GM12878 (cell line): ENCODE measurements around the gene TSC2. TPM values are rescaled to one million over a fixed set of nuclear protein-coding genes. Genes with fewer than 3 reads are reported as not detected.
A peak's percentile ranks its signal among the peaks of the same experiment; 100 is the strongest.

Experiments used
- ATAC-seq: fragments of 200-7000 bp; cut with Tn5 transposase; 3 replicates; pipeline ENCODE4 v1.9.1; 2020; ENCODE audit warnings: mild to moderate bottlenecking, moderate library complexity
- BruUV-seq: library from RNA; stranded (reverse); fragments of 400-500 nt; replicated peaks from 2 replicates; lab custom pipeline; 2021; lab: Mats Ljungman, UMichigan
- CTCF ChIA-PET: fragments of 300-600 bp; sonication (Branson Sonifier 250); formaldehyde crosslinking; extraction: SDS; loops from one replicate; lab custom pipeline; 2021; ENCODE audit warnings: inconsistent platforms; lab: Yijun Ruan, JAX
- POLR2A ChIA-PET: fragments of 350-600 bp; formaldehyde crosslinking; extraction: SDS; loops from one replicate; lab custom pipeline; 2021; ENCODE audit warnings: inconsistent platforms; lab: Charles Lee
- RAD21 ChIA-PET: fragments of 300-600 bp; sonication (Branson Sonifier 250); formaldehyde crosslinking; loops from one replicate; lab custom pipeline; 2023; ENCODE audit warnings: antibody characterized with exemption; ENCODE audit not compliant: unreplicated experiment; lab: Charles Lee
- SMC1A ChIA-PET: fragments of 300-600 bp; sonication (Branson Sonifier 250); formaldehyde crosslinking; loops from one replicate; lab custom pipeline; 2023; ENCODE audit not compliant: unreplicated experiment, uncharacterized antibody; lab: Charles Lee
- DNase-seq: peaks from one replicate; pipeline ENCODE4 v3.0.0-alpha.2; 2011; ENCODE audit warnings: low read depth, low spot score
- FAIRE-seq: peaks from 3 replicates; lab custom pipeline; 2011; peaks lifted over from hg19 to GRCh38; lab: Jason Lieb, UNC
- H2AFZ ChIP-seq: 2 replicates; pipeline ENCODE4 v1.6.0; 2011; ENCODE audit warnings: low read depth, low read length, control low read depth; ENCODE audit not compliant: control insufficient read depth
- H3K27ac ChIP-seq: 2 replicates; pipeline ENCODE4 v1.5.1; 2011; ENCODE audit warnings: control low read depth; ENCODE audit not compliant: control insufficient read depth, insufficient read depth
- H3K27me3 ChIP-seq, 2 experiments: replicated peaks in 1 of 2; 2 replicates each; pipeline versions ENCODE4 v1.6.0 to v1.6.1; 2011; ENCODE audit warnings: low read length in 1 of 2; ENCODE audit not compliant: control insufficient read depth in 2 of 2, insufficient read depth in 2 of 2
- H3K36me3 ChIP-seq, 2 experiments: 2 replicates each; pipeline ENCODE4 v1.5.1; 2011; ENCODE audit warnings: low read length in 1 of 2; ENCODE audit not compliant: control insufficient read depth in 2 of 2, insufficient read depth in 2 of 2
- H3K4me1 ChIP-seq: 2 replicates; pipeline ENCODE4 v1.6.1; 2011; ENCODE audit warnings: mild to moderate bottlenecking, low read length, moderate library complexity, mixed read lengths; ENCODE audit not compliant: control insufficient read depth, insufficient read depth
- H3K4me2 ChIP-seq: 2 replicates; pipeline ENCODE4 v1.6.0; 2011; ENCODE audit warnings: control low read depth; ENCODE audit not compliant: control insufficient read depth, insufficient read depth
- H3K4me3 ChIP-seq: fragments of 200-600 bp; sonication (generic); 2 replicates; pipeline ENCODE4 v1.5.1; 2016
- H3K79me2 ChIP-seq: 2 replicates; pipeline ENCODE4 v1.6.0; 2011; ENCODE audit warnings: low read length; ENCODE audit not compliant: control insufficient read depth, insufficient read depth
- H3K9ac ChIP-seq: 2 replicates; pipeline ENCODE4 v1.8.0; 2011; ENCODE audit warnings: low read length, control low read depth, mixed read lengths; ENCODE audit not compliant: control insufficient read depth, insufficient read depth
- H3K9me3 ChIP-seq: replicated peaks from 3 replicates; pipeline ENCODE4 v1.5.1; 2011; ENCODE audit warnings: mild to moderate bottlenecking, low read length; ENCODE audit not compliant: control insufficient read depth, insufficient read depth
- H4K20me1 ChIP-seq: 2 replicates; pipeline ENCODE4 v1.6.0; 2011; ENCODE audit not compliant: control insufficient read depth, insufficient read depth
- EP300 ChIP-seq, 2 experiments: fragments of 150-350 bp in 1 of 2; IDR thresholded peaks; 2 replicates each; pipeline ENCODE4 v1.6.1; 2011 to 2012; ENCODE audit warnings: low read depth in 2 of 2, low read length in 2 of 2, borderline replicate concordance in 1 of 2, improper control_type of control experiment in 1 of 2, inconsistent platforms in 1 of 2; ENCODE audit not compliant: control insufficient read depth in 1 of 2
- IRF5 ChIP-seq: fragments of 450-650 bp; IDR thresholded peaks from 2 replicates; pipeline ENCODE4 v1.6.1; 2017; ENCODE audit warnings: borderline replicate concordance
- MLLT1 ChIP-seq: fragments of 450-650 bp; IDR thresholded peaks from 2 replicates; pipeline ENCODE4 v1.6.1; 2016; ENCODE audit warnings: mild to moderate bottlenecking
- MYB ChIP-seq: fragments of 150-350 bp; IDR thresholded peaks from 2 replicates; pipeline ENCODE4 v1.6.1; 2014; ENCODE audit warnings: mild to moderate bottlenecking, low read depth, low read length, borderline replicate concordance
- RAD21 ChIP-seq: IDR thresholded peaks from 2 replicates; pipeline ENCODE4 v1.6.1; 2011; ENCODE audit warnings: mild to moderate bottlenecking, low read depth, low read length, moderate library complexity; ENCODE audit not compliant: insufficient read depth
- RCOR1 ChIP-seq: conservative IDR thresholded peaks from 2 replicates; pipeline ENCODE4 v1.6.1; 2012; ENCODE audit warnings: low read depth, low read length, improper control_type of control experiment
- SREBF2 ChIP-seq: IDR thresholded peaks from 2 replicates; pipeline ENCODE4 v1.6.1; 2012; ENCODE audit warnings: mild to moderate bottlenecking, low read length
- WGBS: methylation state at CpG from one replicate; pipeline ENCODE4 v1.1.6; 2016; ENCODE audit warnings: low lambda C conversion rate; ENCODE audit not compliant: insufficient replicate concordance, insufficient coverage; ENCODE audit errors: missing lambda C conversion rate; 5-methylcytosine and 5-hydroxymethylcytosine counted together
- in situ Hi-C: fragments of 300-500 bp; cut with MboI; formaldehyde crosslinking; loops from 9 replicates; pipeline ENCODE4 v1.14.3; 2018; ENCODE audit warnings: mixed read lengths
- intact Hi-C: fragments of 100-400 bp; cut with micrococcal nuclease; formaldehyde crosslinking; loops from one replicate; pipeline ENCODE4 v1.14.2; 2022; ENCODE audit not compliant: unreplicated experiment
- polyA plus RNA-seq, 11 experiments: library from polyadenylated mRNA; depleted of rRNA in 4 of 11; unstranded in 6 of 11; stranded (reverse) in 5 of 11; fragments of >200 nt; fragmentation: Nextera tagmentation in 4 of 11; fragmentation: Illumina TruSeq in 1 of 11; extraction: Ambion mirVana in 4 of 11; extraction: Trizol in 1 of 11; gene quantifications; 1 replicate in 1 of 11; 2 replicates in 10 of 11; pipeline versions ENCODE4 v1.2.1 to v1.2.3, GENCODE V29; 2011 to 2016; ENCODE audit warnings: inconsistent platforms in 2 of 11, missing spikeins in 2 of 11, low read depth in 1 of 11
- total RNA-seq, 4 experiments: library from RNA; depleted of rRNA in 3 of 4; stranded (reverse); fragments of >200 nt in 3 of 4; fragmentation: Illumina TruSeq in 1 of 4; extraction: Trizol in 1 of 4; gene quantifications; 2 replicates each; pipeline versions ENCODE4 v1.2.1 to v1.2.3, GENCODE V29; 2013 to 2021
- TF ChIP-seq, protein P1 (sequence below): fragments of 450-650 bp; IDR thresholded peaks from 2 replicates; pipeline ENCODE4 v1.6.1; 2014; ENCODE audit warnings: mild to moderate bottlenecking
- TF ChIP-seq, protein P2 (sequence below): IDR thresholded peaks from 2 replicates; pipeline ENCODE4 v1.6.1; 2012; ENCODE audit warnings: low read length, inconsistent platforms
- TF ChIP-seq, protein P3 (sequence below): IDR thresholded peaks from 2 replicates; pipeline ENCODE4 v1.6.1; 2011; ENCODE audit warnings: low read depth, low read length, improper control_type of control experiment, borderline replicate concordance

Gene TSC2
- total and polyA plus RNA-seq, 10 of the 15 experiments (the other 5 are each of a cell fraction or from before 2014, with no cell fraction given): 1.6 to 77.0 (median 21.6) TPM

GRCh38 chr16:2047330-2048115, at the start of gene TSC2, which contains the start of gene NTHL1 (continued):
- TF ChIP-seq, protein P1, sequence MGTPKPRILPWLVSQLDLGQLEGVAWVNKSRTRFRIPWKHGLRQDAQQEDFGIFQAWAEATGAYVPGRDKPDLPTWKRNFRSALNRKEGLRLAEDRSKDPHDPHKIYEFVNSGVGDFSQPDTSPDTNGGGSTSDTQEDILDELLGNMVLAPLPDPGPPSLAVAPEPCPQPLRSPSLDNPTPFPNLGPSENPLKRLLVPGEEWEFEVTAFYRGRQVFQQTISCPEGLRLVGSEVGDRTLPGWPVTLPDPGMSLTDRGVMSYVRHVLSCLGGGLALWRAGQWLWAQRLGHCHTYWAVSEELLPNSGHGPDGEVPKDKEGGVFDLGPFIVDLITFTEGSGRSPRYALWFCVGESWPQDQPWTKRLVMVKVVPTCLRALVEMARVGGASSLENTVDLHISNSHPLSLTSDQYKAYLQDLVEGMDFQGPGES: no peak
- TF ChIP-seq MYB (no peak), RAD21 (no peak), IRF5 (no peak), RCOR1 (no peak), SREBF2 (peak; percentile 65; the same call in 1 of the 2 replicates)
- TF ChIP-seq, protein P2, sequence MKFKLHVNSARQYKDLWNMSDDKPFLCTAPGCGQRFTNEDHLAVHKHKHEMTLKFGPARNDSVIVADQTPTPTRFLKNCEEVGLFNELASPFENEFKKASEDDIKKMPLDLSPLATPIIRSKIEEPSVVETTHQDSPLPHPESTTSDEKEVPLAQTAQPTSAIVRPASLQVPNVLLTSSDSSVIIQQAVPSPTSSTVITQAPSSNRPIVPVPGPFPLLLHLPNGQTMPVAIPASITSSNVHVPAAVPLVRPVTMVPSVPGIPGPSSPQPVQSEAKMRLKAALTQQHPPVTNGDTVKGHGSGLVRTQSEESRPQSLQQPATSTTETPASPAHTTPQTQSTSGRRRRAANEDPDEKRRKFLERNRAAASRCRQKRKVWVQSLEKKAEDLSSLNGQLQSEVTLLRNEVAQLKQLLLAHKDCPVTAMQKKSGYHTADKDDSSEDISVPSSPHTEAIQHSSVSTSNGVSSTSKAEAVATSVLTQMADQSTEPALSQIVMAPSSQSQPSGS: no peak

DNA sequence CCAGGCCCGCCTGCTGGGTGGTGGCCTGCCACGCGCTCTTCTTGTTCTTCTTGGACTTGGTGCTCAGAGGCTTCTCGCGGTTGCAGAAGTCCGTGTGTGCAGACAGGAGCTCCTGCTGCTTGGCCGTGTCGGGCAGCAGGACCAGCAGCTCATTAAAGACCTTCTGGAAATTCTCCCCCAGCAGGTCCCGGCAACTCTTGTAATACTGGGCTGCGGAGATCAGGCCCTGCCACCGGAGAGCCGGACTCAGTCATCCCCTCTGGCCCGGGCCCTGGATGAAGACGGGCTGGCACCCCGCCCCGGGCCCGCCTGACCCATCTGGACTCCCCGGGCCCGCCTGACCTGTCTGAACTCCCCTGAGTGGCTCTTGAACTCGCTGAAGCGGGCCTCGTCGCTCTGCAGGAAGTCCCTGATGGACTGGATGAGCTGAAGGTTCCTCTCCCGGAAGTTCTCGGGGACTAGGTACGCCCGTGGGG, 49.4 kb upstream of the TSC2 start:
- H3K36me3 ChIP-seq: peaks cover 3 to 44% of the 10 kb centered on the region in 2 experiments
- RAD21 ChIA-PET: interaction anchor here (1.0 kb wide), 1 partner anchor 14 kb away, joined by 3 read pairs; the partner anchor contains the start of gene GFER
- SMC1A ChIA-PET: no interaction called here
- no peak overlapping the region for H3K9ac ChIP-seq
- 91% methylated on average over 26 of the region's 27 CpGs for WGBS
- no peaks in the 10 kb centered on the region; the same call in 1 of the 2 replicates for H3K79me2 ChIP-seq
- CTCF ChIA-PET: no interaction called here
- H3K9me3 ChIP-seq: no peaks in the 10 kb centered on the region
- H3K27me3 ChIP-seq: no peaks in the 10 kb centered on the region
- intact Hi-C loops (no loop called here), in situ Hi-C loops (no loop called here)
- no peak overlapping the region for H3K4me3 ChIP-seq
- no peak for DNase-seq
- H2AFZ ChIP-seq: no peak overlapping the region
- H4K20me1 ChIP-seq: peaks cover 3% of the 10 kb centered on the region
- POLR2A ChIA-PET: no interaction called here
- no peak overlapping the region for H3K4me2 ChIP-seq
- TF ChIP-seq, protein P3, sequence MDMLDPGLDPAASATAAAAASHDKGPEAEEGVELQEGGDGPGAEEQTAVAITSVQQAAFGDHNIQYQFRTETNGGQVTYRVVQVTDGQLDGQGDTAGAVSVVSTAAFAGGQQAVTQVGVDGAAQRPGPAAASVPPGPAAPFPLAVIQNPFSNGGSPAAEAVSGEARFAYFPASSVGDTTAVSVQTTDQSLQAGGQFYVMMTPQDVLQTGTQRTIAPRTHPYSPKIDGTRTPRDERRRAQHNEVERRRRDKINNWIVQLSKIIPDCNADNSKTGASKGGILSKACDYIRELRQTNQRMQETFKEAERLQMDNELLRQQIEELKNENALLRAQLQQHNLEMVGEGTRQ: no peak
- TF ChIP-seq MLLT1 (no peak), EP300 (IDR thresholded peaks at IDR 0.05; ENCODE audit: borderline replicate concordance in 1 of 2, control insufficient read depth in 1 of 2, low read depth in 2 of 2, low read length in 2 of 2) (no peak)
- FAIRE-seq: no peak
- H3K4me1 ChIP-seq: peaks cover 4% of the 10 kb centered on the region
- no peak overlapping the region for H3K27ac ChIP-seq
- BruUV-seq: TSS peak; percentile 63
- ATAC-seq: no peak
